Natural killer cell treated with Interleukin-12 subunit alpha and Interleukin-12 subunit beta and Interleukin-15 and Interleukin-18, amount 100 ng/mL, for 72 hours (primary cell): Measurements from ENCODE around the gene CCDC127. TPM values are rescaled to one million over a fixed set of nuclear protein-coding genes. Genes with fewer than 3 reads are reported as not detected.

Experiments
- ATAC-seq, 2 donors: fragments of 150-1000 bp; cut with Tn5 transposase in 1 of 2; sonication (Bioruptor Pico), chemical (Tn5 transposase) in 1 of 2; 2 replicates each; pipeline ENCODE4 v1.10.0; 2021
- DNase-seq: peaks from one replicate; pipeline ENCODE4 v3.0.0; 2022; ENCODE audit warnings: low spot score
- H3K27ac Mint-ChIP-seq, 2 donors: 1 replicate in 1 of 2; 2 replicates in 1 of 2; pipeline ENCODE4 v1.8.0; 2022; ENCODE audit warnings: mixed read lengths in 2 of 2, mild to moderate bottlenecking in 1 of 2, moderate library complexity in 1 of 2
- H3K27me3 Mint-ChIP-seq, 2 donors: 1 replicate in 1 of 2; 2 replicates in 1 of 2; pipeline ENCODE4 v1.8.0; 2022; ENCODE audit warnings: mixed read lengths in 2 of 2
- H3K36me3 Mint-ChIP-seq: one replicate; pipeline ENCODE4 v1.8.0; 2022; ENCODE audit warnings: mixed read lengths
- H3K4me1 Mint-ChIP-seq, 2 donors: 1 replicate in 1 of 2; 2 replicates in 1 of 2; pipeline ENCODE4 v1.8.0; 2022; ENCODE audit warnings: low read depth in 2 of 2, mixed read lengths in 2 of 2, mild to moderate bottlenecking in 1 of 2
- H3K4me3 Mint-ChIP-seq: one replicate; pipeline ENCODE4 v1.8.0; 2022; ENCODE audit warnings: mixed read lengths
- H3K9me3 Mint-ChIP-seq: 2 replicates; pipeline ENCODE4 v1.8.0; 2022; ENCODE audit warnings: mixed read lengths
- total RNA-seq, 2 donors: library from RNA; stranded (reverse); gene quantifications; one replicate each; pipeline ENCODE4 v1.2.3, GENCODE V29; 2022

Gene CCDC127
- total RNA-seq, 2 donors from 2014 or later = 4.3 to 9.1 TPM

- no peak overlapping the region for H3K27ac Mint-ChIP-seq
- H3K4me1 Mint-ChIP-seq = no peaks in the 10 kb centered on the region
- no peaks in the 10 kb centered on the region for H3K27me3 Mint-ChIP-seq
- H3K4me3 Mint-ChIP-seq = no peak overlapping the region
- no peaks in the 10 kb centered on the region for H3K36me3 Mint-ChIP-seq
- ATAC-seq = no peak
- no peak for DNase-seq
- H3K9me3 Mint-ChIP-seq = no peaks in the 10 kb centered on the region
Measured at GRCh38 chr5:195401-196160, 22.4 kb downstream of the CCDC127 start.

GRCh38 chr5:194603-195209, 23.2 kb downstream of the CCDC127 start:
- Mint-ChIP-seq H3K9me3 (no peaks in the 10 kb centered on the region), H3K27ac (no peak overlapping the region), H3K4me1 (no peaks in the 10 kb centered on the region), H3K27me3 (peaks cover 0 to 4% of the 10 kb centered on the region in 2 donors), H3K4me3 (no peak overlapping the region), H3K36me3 (no peaks in the 10 kb centered on the region)
- DNase-seq (no peak), ATAC-seq (no peak)

- H3K27me3 Mint-ChIP-seq = peaks cover 0 to 4% of the 10 kb centered on the region in 2 donors
- no peaks in the 10 kb centered on the region for H3K4me1 Mint-ChIP-seq
- no peak overlapping the region for H3K27ac Mint-ChIP-seq
- DNase-seq = no peak
- H3K4me3 Mint-ChIP-seq = no peak overlapping the region
- ATAC-seq = no peak
- H3K9me3 Mint-ChIP-seq = no peaks in the 10 kb centered on the region
- no peaks in the 10 kb centered on the region for H3K36me3 Mint-ChIP-seq
Measured at GRCh38 chr5:194102-194501, 23.9 kb downstream of the CCDC127 start.

GRCh38 chr5:192970-193831, 24.8 kb downstream of the CCDC127 start:
- H3K9me3 Mint-ChIP-seq = no peaks in the 10 kb centered on the region
- H3K27ac Mint-ChIP-seq = no peak overlapping the region
- H3K27me3 Mint-ChIP-seq = peaks cover 0 to 4% of the 10 kb centered on the region in 2 donors

GRCh38 chr5:192691-192969, 25.3 kb downstream of the CCDC127 start:
- DNase-seq (no peak), ATAC-seq (no peak)
- no peak overlapping the region for H3K4me3 Mint-ChIP-seq
- H3K4me1 Mint-ChIP-seq = peaks cover 0 to 7% of the 10 kb centered on the region in 2 donors
- H3K27me3 Mint-ChIP-seq = peaks cover 0 to 4% of the 10 kb centered on the region in 2 donors
- no peaks in the 10 kb centered on the region for H3K9me3 Mint-ChIP-seq
- H3K27ac Mint-ChIP-seq = no peak overlapping the region
- H3K36me3 Mint-ChIP-seq = no peaks in the 10 kb centered on the region

More at GRCh38 chr5:192970-193831, 24.8 kb downstream of the CCDC127 start:
- Mint-ChIP-seq H3K4me3 (no peak overlapping the region), H3K4me1 (peaks cover 0 to 6% of the 10 kb centered on the region in 2 donors), H3K36me3 (no peaks in the 10 kb centered on the region)
- DNase-seq (no peak), ATAC-seq (no peak)

GRCh38 chr5:191949-192690, 25.8 kb downstream of the CCDC127 start:
- H3K4me3 Mint-ChIP-seq = no peak overlapping the region
- no peaks in the 10 kb centered on the region for H3K9me3 Mint-ChIP-seq

GRCh38 chr5:191036-191948, 26.7 kb downstream of the CCDC127 start, which contains the start of gene LRRC14B:
LRRC14B (plus strand) TSS chr5:191495; CDS start chr5:191539, 44 bp downstream.
- H3K4me3 Mint-ChIP-seq = no peak within 1 kb of the TSS
- ATAC-seq (no peak), DNase-seq (no peak)
- H3K27ac Mint-ChIP-seq = no peak within 1 kb of the TSS
- peaks cover 0 to 7% of the 10 kb centered on the region in 2 donors for H3K4me1 Mint-ChIP-seq
- no peaks in the 10 kb centered on the region for H3K9me3 Mint-ChIP-seq
- no peaks in the 10 kb centered on the region for H3K36me3 Mint-ChIP-seq
- H3K27me3 Mint-ChIP-seq = peaks cover 0 to 4% of the 10 kb centered on the region in 2 donors

More at GRCh38 chr5:191949-192690, 25.8 kb downstream of the CCDC127 start:
- Mint-ChIP-seq H3K27me3 (peaks cover 0 to 4% of the 10 kb centered on the region in 2 donors), H3K4me1 (peaks cover 0 to 7% of the 10 kb centered on the region in 2 donors), H3K27ac (no peak overlapping the region), H3K36me3 (no peaks in the 10 kb centered on the region)
- DNase-seq = no peak
- ATAC-seq = no peak

GRCh38 chr5:190366-191035, 27.5 kb downstream of the CCDC127 start:
- Mint-ChIP-seq H3K27me3 (peaks cover 0 to 4% of the 10 kb centered on the region in 2 donors), H3K9me3 (no peaks in the 10 kb centered on the region), H3K36me3 (no peaks in the 10 kb centered on the region), H3K27ac (no peak overlapping the region), H3K4me1 (peaks cover 0 to 7% of the 10 kb centered on the region in 2 donors), H3K4me3 (no peak overlapping the region)
- DNase-seq (no peak), ATAC-seq (no peak)

GRCh38 chr5:189976-190365, 28.0 kb downstream of the CCDC127 start:
- no peak for ATAC-seq
- no peaks in the 10 kb centered on the region for H3K36me3 Mint-ChIP-seq
- no peak overlapping the region for H3K27ac Mint-ChIP-seq
- H3K4me3 Mint-ChIP-seq = no peak overlapping the region
- H3K27me3 Mint-ChIP-seq = peaks cover 0 to 4% of the 10 kb centered on the region in 2 donors
- no peak for DNase-seq
- peaks cover 0 to 7% of the 10 kb centered on the region in 2 donors for H3K4me1 Mint-ChIP-seq
- H3K9me3 Mint-ChIP-seq = no peaks in the 10 kb centered on the region

- no peak overlapping the region for H3K4me3 Mint-ChIP-seq
- H3K36me3 Mint-ChIP-seq = no peaks in the 10 kb centered on the region
- peaks cover 0 to 4% of the 10 kb centered on the region in 2 donors for H3K27me3 Mint-ChIP-seq
- DNase-seq (no peak), ATAC-seq (no peak)
- H3K4me1 Mint-ChIP-seq = peaks cover 0 to 7% of the 10 kb centered on the region in 2 donors
- no peak overlapping the region for H3K27ac Mint-ChIP-seq
- no peaks in the 10 kb centered on the region for H3K9me3 Mint-ChIP-seq
Measured at GRCh38 chr5:189486-189885, 28.5 kb downstream of the CCDC127 start.

- Mint-ChIP-seq H3K4me1 (peaks cover 0 to 7% of the 10 kb centered on the region in 2 donors), H3K9me3 (no peaks in the 10 kb centered on the region), H3K27ac (no peak overlapping the region), H3K36me3 (no peaks in the 10 kb centered on the region), H3K4me3 (no peak overlapping the region), H3K27me3 (peaks cover 0 to 4% of the 10 kb centered on the region in 2 donors)
- peak; percentile 83 for DNase-seq
- peak; percentile 87 to 89 for ATAC-seq
Measured at GRCh38 chr5:188488-189481, 29.2 kb downstream of the CCDC127 start.
